ENCODE data around the gene ZNF674. TPM values are rescaled to one million over a fixed set of nuclear protein-coding genes. Genes with fewer than 3 reads are reported as not detected.
"Not testable (repeated sequence)": the region's sequence is repeated elsewhere in the genome, so short reads cannot be mapped to it uniquely, and the experiment has no call there.

ZNF674 gene
- total and polyA plus RNA-seq, 2 of the 4 experiments (the other 2 are of a cell fraction), result 2.2 to 13.4 TPM

GRCh38 chrX:46547857-46548256 lies 2.6 kb upstream of the ZNF674 start:
- Histone ChIP-seq H3K4me1 (ENCODE audit: control insufficient read depth, insufficient read depth, low read length) (peaks cover 2% of the 10 kb centered on the region; the same call in 1 of the 2 replicates), H3K27me3 (ENCODE audit: control insufficient read depth, insufficient read depth, low read length) (no peaks in the 10 kb centered on the region), H3K23ac (ENCODE audit: low read depth, low read length) (no peak overlapping the region), H3K79me1 (ENCODE audit: low read depth in 1 of 2, low read length in 2 of 2) (peaks cover 5 to 23% of the 10 kb centered on the region in 2 experiments; a peak in 2 of 4 replicates), H2AK5ac (ENCODE audit: low read depth, low read length) (peak overlapping the region; percentile 70), H3K56ac (ENCODE audit: extremely low read depth, insufficient read depth, low read length) (no peak overlapping the region), H2BK5ac (ENCODE audit: low read depth, low read length, poor library complexity, severe bottlenecking) (peak overlapping the region; percentile 80), H3K9me3 (ENCODE audit: control insufficient read depth, insufficient read depth, low read length) (no peaks in the 10 kb centered on the region), H2AK9ac (replicated peaks; ENCODE audit: low read depth, low read length, poor library complexity) (no peak overlapping the region), H3K9me1 (ENCODE audit: insufficient read depth, low read length) (0 out of 2 replicates have a peak, but pooled peaks cover 4% of the 10 kb centered on the region), H2BK15ac (ENCODE audit: low read depth, low read length) (no peak overlapping the region), H3K18ac (ENCODE audit: low read depth, low read length) (no peak overlapping the region), H3K4me2 (ENCODE audit: low read depth, low read length) (peak overlapping the region; percentile 70; the same call in 1 of the 2 replicates), H4K8ac (ENCODE audit: low read depth in 2 of 2, low read length in 2 of 2) (peak overlapping the region in 1 of 2 experiments; percentile 41; a peak in 1 of 4 replicates), H4K5ac (ENCODE audit: low read depth, low read length) (no peak overlapping the region), H3K14ac (replicated peaks; ENCODE audit: low read depth, low read length) (no peak overlapping the region), H4K91ac (ENCODE audit: insufficient read depth, low read depth, low read length) (no peak overlapping the region), H3K4ac (ENCODE audit: low read depth, low read length) (peak overlapping the region; percentile 66; the same call in 1 of the 2 replicates), H3K9ac (ENCODE audit: low read depth, low read length) (no peak overlapping the region), H2AFZ (replicated peaks; ENCODE audit: low read length, poor library complexity) (no peak overlapping the region), H4K20me1 (ENCODE audit: insufficient read depth, low read length) (peaks cover 4% of the 10 kb centered on the region; the same call in 1 of the 2 replicates), H2BK20ac (ENCODE audit: low read depth, low read length) (no peak overlapping the region), H3K36me3 (ENCODE audit: control insufficient read depth, insufficient read depth, low read length) (peaks cover 2% of the 10 kb centered on the region), H2BK120ac (ENCODE audit: low read depth, low read length) (peak overlapping the region; percentile 32; the same call in 1 of the 2 replicates), H3K4me3 (ENCODE audit: insufficient read depth, low read depth, low read length) (no peak overlapping the region), H3K27ac (ENCODE audit: insufficient read depth, low read length) (peak overlapping the region; percentile 78)
- peak; percentile 84 for DNase-seq
- intact Hi-C loops (cut with micrococcal nuclease), result no loop called here
- BruUV-seq (replicated peaks), result no TSS peak
- dilution Hi-C loops (cut with HindIII; ENCODE audit: low sequenced_read_pairs, unreplicated experiment), result no loop called here
- ChIA-PET CTCF (no interaction called here), POLR2A (ENCODE audit: unreplicated experiment) (no interaction called here)
- in situ Hi-C loops (cut with MboI; ENCODE audit: low sequenced_read_pairs), result no loop called here
- TF ChIP-seq FOS (IDR thresholded peaks at IDR 0.05; ENCODE audit: low read depth, low read length), result 0 out of 2 replicates have a peak, but pooled peaks have one; percentile 60
- TF ChIP-seq CHD1 (IDR thresholded peaks at IDR 0.05; ENCODE audit: low read depth, low read length), result no peak
- WGBS, 2 experiments (ENCODE audit: extremely low coverage in 2 of 2, insufficient read length in 1 of 2), result no CpG with 5 or more reads among the region's 6 CpGs
- peak; percentile 25 for ATAC-seq (ENCODE audit: low read depth)

GRCh38 chrX:46544527-46544926 lies 694 bp downstream of the ZNF674 start:
- DNase-seq; H3K4me1 ChIP-seq (ENCODE audit: control insufficient read depth, insufficient read depth, low read length); ATAC-seq (ENCODE audit: low read depth); H4K20me1 ChIP-seq (ENCODE audit: insufficient read depth, low read length); CTCF ChIA-PET; H3K9me3 ChIP-seq (ENCODE audit: control insufficient read depth, insufficient read depth, low read length); H2AK9ac ChIP-seq (replicated peaks; ENCODE audit: low read depth, low read length, poor library complexity); H2AK5ac ChIP-seq (ENCODE audit: low read depth, low read length); H3K18ac ChIP-seq (ENCODE audit: low read depth, low read length); H2BK15ac ChIP-seq (ENCODE audit: low read depth, low read length); H3K9me1 ChIP-seq (ENCODE audit: insufficient read depth, low read length); H4K5ac ChIP-seq (ENCODE audit: low read depth, low read length); H2AFZ ChIP-seq (replicated peaks; ENCODE audit: low read length, poor library complexity); H3K36me3 ChIP-seq (ENCODE audit: control insufficient read depth, insufficient read depth, low read length); BruUV-seq (replicated peaks); intact Hi-C loops (cut with micrococcal nuclease); dilution Hi-C loops (cut with HindIII; ENCODE audit: low sequenced_read_pairs, unreplicated experiment); in situ Hi-C loops (cut with MboI; ENCODE audit: low sequenced_read_pairs); H3K27me3 ChIP-seq (ENCODE audit: control insufficient read depth, insufficient read depth, low read length); H2BK20ac ChIP-seq (ENCODE audit: low read depth, low read length); H3K23ac ChIP-seq (ENCODE audit: low read depth, low read length); H3K27ac ChIP-seq (ENCODE audit: insufficient read depth, low read length); POLR2A ChIA-PET (ENCODE audit: unreplicated experiment); H4K91ac ChIP-seq (ENCODE audit: insufficient read depth, low read depth, low read length): not testable (repeated sequence)
- peak overlapping the region; percentile 92 for H3K4me3 ChIP-seq (ENCODE audit: insufficient read depth, low read depth, low read length)
- H3K56ac ChIP-seq (ENCODE audit: extremely low read depth, insufficient read depth, low read length), result peak overlapping the region; percentile 5; the same call in 1 of the 2 replicates
- WGBS, 2 experiments (ENCODE audit: extremely low coverage in 2 of 2, insufficient read length in 1 of 2), result 90% methylated on average over 2 of the region's 7 CpGs; no CpG with 5 or more reads in 1 of the 2 experiments
- peak overlapping the region; percentile 0; the same call in 1 of the 2 replicates for H2BK120ac ChIP-seq (ENCODE audit: low read depth, low read length)
- 0 out of 2 replicates have a peak overlapping the region, but pooled peaks have one; percentile 68 for H3K4ac ChIP-seq (ENCODE audit: low read depth, low read length)
- peak overlapping the region; percentile 87 for H3K4me2 ChIP-seq (ENCODE audit: low read depth, low read length)
- 0 out of 4 replicates have a peak overlapping the region, but pooled peaks of 1 of the 2 experiments have one; percentile 80 for H4K8ac ChIP-seq (ENCODE audit: low read depth in 2 of 2, low read length in 2 of 2)
- H2BK5ac ChIP-seq (ENCODE audit: low read depth, low read length, poor library complexity, severe bottlenecking), result peak overlapping the region; percentile 80
- peak overlapping the region; percentile 64; the same call in 1 of the 2 replicates for H3K14ac ChIP-seq (replicated peaks; ENCODE audit: low read depth, low read length)
- peaks cover 0 to 15% of the 10 kb centered on the region in 2 experiments; a peak in 2 of 4 replicates for H3K79me1 ChIP-seq (ENCODE audit: low read depth in 1 of 2, low read length in 2 of 2)
- peak overlapping the region; percentile 61 for H3K9ac ChIP-seq (ENCODE audit: low read depth, low read length)

Measured in IMR-90 (cell line).